Measurements from ENCODE around the gene ANKRD23.
"Not testable (repeated sequence)": the region's sequence is repeated elsewhere in the genome, so short reads cannot be mapped to it uniquely, and the experiment has no call there.

The ANKRD23 gene

GRCh38 chr2:96843538-96844268 lies at the start of gene ANKRD23:
Gene ANKRD23 (minus strand): TSS chr2:96844021. CDS start chr2:96843992, 29 bp downstream.
- no peak for DNase-seq (ENCODE audit: low spot score)

- peak; percentile 54 for DNase-seq (ENCODE audit: low spot score)
These were observed 47.9 kb upstream of the ANKRD23 start for GRCh38 chr2:96891591-96892333.

- DNase-seq (ENCODE audit: low spot score): no peak
These were observed 47.0 kb upstream of the ANKRD23 start for GRCh38 chr2:96890726-96891385.

GRCh38 chr2:96890252-96890651 lies 46.4 kb upstream of the ANKRD23 start:
- DNase-seq (ENCODE audit: low spot score): no peak

GRCh38 chr2:96889502-96889901 lies 45.7 kb upstream of the ANKRD23 start:
- not testable (repeated sequence) for DNase-seq (ENCODE audit: low spot score)

- no peak for DNase-seq (ENCODE audit: low spot score)
These were observed 44.5 kb upstream of the ANKRD23 start for GRCh38 chr2:96888072-96889011.

GRCh38 chr2:96887493-96888012 lies 43.7 kb upstream of the ANKRD23 start:
- DNase-seq (ENCODE audit: low spot score): no peak

GRCh38 chr2:96885432-96886347 lies 41.9 kb upstream of the ANKRD23 start:
- DNase-seq (ENCODE audit: low spot score): no peak

- no peak for DNase-seq (ENCODE audit: low spot score)
These were observed 40.7 kb upstream of the ANKRD23 start for GRCh38 chr2:96884299-96885094.

GRCh38 chr2:96883306-96883705 lies 39.5 kb upstream of the ANKRD23 start:
- no peak for DNase-seq (ENCODE audit: low spot score)

GRCh38 chr2:96882906-96883305 lies 39.1 kb upstream of the ANKRD23 start:
- DNase-seq (ENCODE audit: low spot score): no peak

- no peak for DNase-seq (ENCODE audit: low spot score)
These were observed 38.4 kb upstream of the ANKRD23 start for GRCh38 chr2:96882230-96882629.

GRCh38 chr2:96881349-96882195 lies 37.8 kb upstream of the ANKRD23 start:
- no peak for DNase-seq (ENCODE audit: low spot score)

- no peak for DNase-seq (ENCODE audit: low spot score)
These were observed 37.1 kb upstream of the ANKRD23 start for GRCh38 chr2:96880891-96881273.

GRCh38 chr2:96879545-96880040 lies 35.8 kb upstream of the ANKRD23 start:
- no peak for DNase-seq (ENCODE audit: low spot score)

- DNase-seq (ENCODE audit: low spot score): no peak
These were observed 35.1 kb upstream of the ANKRD23 start for GRCh38 chr2:96878796-96879544.

- no peak for DNase-seq (ENCODE audit: low spot score)
These were observed 34.4 kb upstream of the ANKRD23 start for GRCh38 chr2:96878171-96878570.

- no peak for DNase-seq (ENCODE audit: low spot score)
These were observed 33.8 kb upstream of the ANKRD23 start for GRCh38 chr2:96877631-96878092.

All from CD4-positive, alpha-beta T cell treated with Interleukin-6 at 100 ng/mL for 8 hours (primary cell).